Stomach (tissue), 9 donors: ENCODE data around the gene CDH12. TPM values are rescaled to one million over a fixed set of nuclear protein-coding genes. Genes with fewer than 3 reads are reported as not detected.

Experiments
- DNase-seq, 2 donors: peaks; one replicate each; pipeline versions ENCODE4 v3.0.0 to v3.0.0-alpha.2; 2013 to 2019
- H3K27ac ChIP-seq, 5 donors: fragments of 200-600 bp in 4 of 5; sonication (generic) in 4 of 5; one replicate each; pipeline ENCODE4 v1.5.1; 2013 to 2019; ENCODE audit warnings: mild to moderate bottlenecking in 1 of 5, moderate library complexity in 1 of 5
- H3K27me3 ChIP-seq, 3 donors: fragments of 200-600 bp; sonication (generic); one replicate each; pipeline ENCODE4 v1.5.1; 2017 to 2019; ENCODE audit warnings: mixed run types in 1 of 3
- H3K36me3 ChIP-seq, 4 donors: fragments of 200-600 bp; sonication (generic); 1 replicate in 3 of 4; 2 replicates in 1 of 4; pipeline ENCODE4 v1.5.1; 2016 to 2019
- H3K4me1 ChIP-seq, 4 donors: fragments of 200-600 bp; sonication (generic); one replicate each; pipeline ENCODE4 v1.5.1; 2016 to 2019
- H3K4me3 ChIP-seq, 4 donors: fragments of 200-600 bp; sonication (generic) in 3 of 4; one replicate each; pipeline ENCODE4 v1.5.1; 2016 to 2019; ENCODE audit warnings: mild to moderate bottlenecking in 1 of 4
- H3K9me3 ChIP-seq, 4 donors: fragments of 200-600 bp; sonication (generic); one replicate each; pipeline ENCODE4 v1.5.1; 2016 to 2019
- EP300 ChIP-seq: sonication (generic); formaldehyde crosslinking; IDR thresholded peaks from one replicate; pipeline ENCODE4 v1.6.1; 2017; ENCODE audit warnings: antibody characterized with exemption
- POLR2A ChIP-seq, 4 donors: fragments of 450-650 bp; IDR thresholded peaks; one replicate each; pipeline ENCODE4 v1.6.1; 2016; ENCODE audit warnings: antibody characterized with exemption in 4 of 4, control low read depth in 2 of 4, mild to moderate bottlenecking in 1 of 4, moderate library complexity in 1 of 4
- POLR2AphosphoS5 ChIP-seq, 3 donors: sonication (generic); formaldehyde crosslinking; IDR thresholded peaks; one replicate each; pipeline ENCODE4 v1.6.1; 2016; ENCODE audit warnings: antibody characterized with exemption in 3 of 3
- WGBS, 5 donors: extraction: QIAGEN DNeasy Blood & Tissue Kit in 3 of 5; methylation state at CpG; one replicate each; pipeline versions ENCODE4 v1.1.5 to v1.1.7; 2013 to 2018; 5-methylcytosine and 5-hydroxymethylcytosine counted together
- intact Hi-C: fragments of 100-400 bp; cut with DNase I; formaldehyde crosslinking; loops from one replicate; pipeline ENCODE4 v1.15.1; 2023; ENCODE audit warnings: low total_unique reads
- polyA plus RNA-seq, 3 donors: library from polyadenylated mRNA; stranded (reverse); fragments of 200-250 nt; gene quantifications; one replicate each; pipeline ENCODE4 v1.2.3, GENCODE V29; 2013
- total RNA-seq, 5 donors: library from RNA; depleted of rRNA; stranded (reverse); fragments of >200 nt; gene quantifications; one replicate each; pipeline versions ENCODE4 v1.1.0 to v1.2.3, GENCODE V29; 2014 to 2016
- TF ChIP-seq, protein P1 (sequence below), 7 experiments: fragments of 450-650 bp in 4 of 7; fragments of 200-600 bp in 3 of 7; sonication (generic) in 3 of 7; IDR thresholded peaks; one replicate each; pipeline ENCODE4 v1.5.1; 2016 to 2019; ENCODE audit warnings: antibody characterized with exemption in 7 of 7, control low read depth in 2 of 7, mild to moderate bottlenecking in 1 of 7
- donor health status: healthy with polysubstance abuse.
- donor health status: Bipolar disorder and iron deficiency.
- donor health status: healthy.

Gene CDH12
- total and polyA plus RNA-seq, 8 donors, result 0.76 to 1.3 TPM; not detected in 6

- Histone ChIP-seq H3K36me3 (no peaks in the 10 kb centered on the region), H3K9me3 (no peaks in the 10 kb centered on the region), H3K27ac (no peak overlapping the region), H3K4me1 (no peaks in the 10 kb centered on the region), H3K27me3 (no peaks in the 10 kb centered on the region), H3K4me3 (no peak overlapping the region)
- DNase-seq, result no peak
- no peak for TF ChIP-seq POLR2AphosphoS5 (IDR thresholded peaks at IDR 0.05)
- no peak for TF ChIP-seq EP300
- no peak for TF ChIP-seq POLR2A (IDR thresholded peaks at IDR 0.05)
- TF ChIP-seq, protein P1, sequence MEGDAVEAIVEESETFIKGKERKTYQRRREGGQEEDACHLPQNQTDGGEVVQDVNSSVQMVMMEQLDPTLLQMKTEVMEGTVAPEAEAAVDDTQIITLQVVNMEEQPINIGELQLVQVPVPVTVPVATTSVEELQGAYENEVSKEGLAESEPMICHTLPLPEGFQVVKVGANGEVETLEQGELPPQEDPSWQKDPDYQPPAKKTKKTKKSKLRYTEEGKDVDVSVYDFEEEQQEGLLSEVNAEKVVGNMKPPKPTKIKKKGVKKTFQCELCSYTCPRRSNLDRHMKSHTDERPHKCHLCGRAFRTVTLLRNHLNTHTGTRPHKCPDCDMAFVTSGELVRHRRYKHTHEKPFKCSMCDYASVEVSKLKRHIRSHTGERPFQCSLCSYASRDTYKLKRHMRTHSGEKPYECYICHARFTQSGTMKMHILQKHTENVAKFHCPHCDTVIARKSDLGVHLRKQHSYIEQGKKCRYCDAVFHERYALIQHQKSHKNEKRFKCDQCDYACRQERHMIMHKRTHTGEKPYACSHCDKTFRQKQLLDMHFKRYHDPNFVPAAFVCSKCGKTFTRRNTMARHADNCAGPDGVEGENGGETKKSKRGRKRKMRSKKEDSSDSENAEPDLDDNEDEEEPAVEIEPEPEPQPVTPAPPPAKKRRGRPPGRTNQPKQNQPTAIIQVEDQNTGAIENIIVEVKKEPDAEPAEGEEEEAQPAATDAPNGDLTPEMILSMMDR (IDR thresholded peaks at IDR 0.05), result no peak
- WGBS, 5 donors, result 29 to 71% (median 33%) methylated on average over 3 of the region's 3 CpGs
- intact Hi-C loops, result no loop called here
Observed at GRCh38 chr5:21895766-21896350, 957.3 kb downstream of the CDH12 start.

- TF ChIP-seq, protein P1 (IDR thresholded peaks at IDR 0.05), result no peak
- TF ChIP-seq POLR2A (IDR thresholded peaks at IDR 0.05) (no peak), EP300 (no peak), POLR2AphosphoS5 (IDR thresholded peaks at IDR 0.05) (no peak)
- no peaks in the 10 kb centered on the region for H3K4me1 ChIP-seq
- no peaks in the 10 kb centered on the region for H3K27me3 ChIP-seq
- H3K27ac ChIP-seq, result no peak overlapping the region
- WGBS, 5 donors, result 86 to 98% (median 93%) methylated on average over 2 of the region's 2 CpGs
- H3K36me3 ChIP-seq, result no peaks in the 10 kb centered on the region
- intact Hi-C loops, result no loop called here
- no peaks in the 10 kb centered on the region for H3K9me3 ChIP-seq
- no peak for DNase-seq
- no peak overlapping the region for H3K4me3 ChIP-seq
Observed at GRCh38 chr5:21893161-21893560, 960.0 kb downstream of the CDH12 start.

DNA sequence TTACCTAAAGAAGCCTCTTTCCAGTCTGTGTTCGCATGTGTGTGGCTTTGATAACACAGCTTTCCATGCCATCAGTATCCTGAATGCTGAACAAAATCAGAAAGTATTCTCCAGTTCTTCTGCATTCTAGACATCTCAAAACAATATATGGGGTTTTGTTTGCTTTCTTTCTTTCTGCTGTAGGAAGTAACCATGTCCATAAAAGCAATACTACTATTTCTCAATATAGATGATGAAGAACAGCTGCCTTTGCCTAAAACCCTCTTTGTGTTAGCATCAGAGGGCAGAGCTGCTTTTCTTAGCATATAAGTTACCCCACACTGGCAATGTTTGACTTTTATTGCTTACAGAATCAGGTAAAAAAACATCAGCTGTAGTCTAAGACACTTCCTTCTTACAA, 963.6 kb downstream of the CDH12 start:
- TF ChIP-seq EP300 (no peak), POLR2AphosphoS5 (IDR thresholded peaks at IDR 0.05) (no peak), POLR2A (IDR thresholded peaks at IDR 0.05) (no peak)
- TF ChIP-seq, protein P1 (IDR thresholded peaks at IDR 0.05), result no peak
- H3K36me3 ChIP-seq, result no peaks in the 10 kb centered on the region
- H3K9me3 ChIP-seq, result no peaks in the 10 kb centered on the region
- DNase-seq, result no peak
- no peaks in the 10 kb centered on the region for H3K27me3 ChIP-seq
- no peaks in the 10 kb centered on the region for H3K4me1 ChIP-seq
- 43 to 64% (median 49%) methylated on average over 1 of the region's 1 CpG for WGBS, 5 donors
- H3K4me3 ChIP-seq, result no peak overlapping the region
- no peak overlapping the region for H3K27ac ChIP-seq
- intact Hi-C loops, result no loop called here

GRCh38 chr5:21882074-21882745, 970.9 kb downstream of the CDH12 start:
- Histone ChIP-seq H3K27me3 (no peaks in the 10 kb centered on the region), H3K36me3 (no peaks in the 10 kb centered on the region), H3K27ac (no peak overlapping the region), H3K4me1 (no peaks in the 10 kb centered on the region), H3K9me3 (no peaks in the 10 kb centered on the region), H3K4me3 (no peak overlapping the region)
- DNase-seq, result no peak
- intact Hi-C loops, result no loop called here
- 84 to 92% (median 87%) methylated on average over 16 to 17 of the region's 17 CpGs for WGBS, 5 donors
- TF ChIP-seq POLR2A (IDR thresholded peaks at IDR 0.05), result no peak
- TF ChIP-seq, protein P1 (IDR thresholded peaks at IDR 0.05), result no peak
- no peak for TF ChIP-seq EP300
- no peak for TF ChIP-seq POLR2AphosphoS5 (IDR thresholded peaks at IDR 0.05)
